ENCODE data around the gene TRIM15. TPM values are rescaled to one million over a fixed set of nuclear protein-coding genes. Genes with fewer than 3 reads are reported as not detected.

Gene TRIM15
- total and polyA plus RNA-seq, 10 of the 15 experiments (the other 5 are each of a cell fraction or from before 2014, with no cell fraction given) = 0.29 TPM; not detected in 9

DNA sequence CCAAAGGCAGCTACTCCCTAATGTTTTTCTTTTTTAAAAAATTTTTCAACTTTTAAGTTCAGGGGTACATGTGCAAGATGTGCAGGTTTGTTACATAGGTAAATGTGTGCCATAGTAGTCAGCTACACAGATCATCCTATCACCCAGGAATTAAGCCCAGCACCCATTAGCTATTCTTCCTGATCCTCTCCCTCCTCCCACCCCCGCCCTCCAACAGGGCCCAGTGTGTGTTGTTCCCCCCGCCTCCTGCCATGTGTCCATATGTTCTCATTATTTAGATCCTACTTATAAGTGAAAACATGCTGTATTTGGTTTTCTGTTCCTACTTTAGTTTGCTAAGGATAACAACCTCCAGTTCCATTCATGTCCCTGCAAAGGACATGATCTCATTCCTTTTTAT is 12.4 kb downstream of the TRIM15 start (continued):
- TF ChIP-seq ZBTB40 (IDR thresholded peaks at IDR 0.05; ENCODE audit: borderline replicate concordance) = no peak
- no peak for TF ChIP-seq STAT1 (conservative IDR thresholded peaks at IDR 0.05)

DNA sequence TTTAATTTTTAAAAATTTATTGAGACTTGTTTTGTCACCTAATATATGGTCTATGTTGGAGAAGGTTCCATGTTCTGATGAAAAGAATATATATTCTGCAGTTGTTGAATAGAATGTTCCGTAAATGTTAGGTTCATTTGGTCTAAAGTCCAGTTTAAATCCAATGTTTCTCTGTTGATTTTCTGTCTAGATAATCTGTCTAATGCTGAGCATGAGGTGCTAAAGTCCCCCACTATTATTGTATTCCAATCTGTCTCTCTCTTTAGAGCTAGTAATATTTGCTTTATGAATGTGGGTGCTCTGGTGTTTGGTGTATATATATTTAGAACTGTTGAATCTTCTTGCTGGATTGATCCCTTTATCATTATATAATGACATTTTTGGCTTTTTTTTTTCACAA is 15.5 kb downstream of the TRIM15 start:
- Histone ChIP-seq H3K9ac (ENCODE audit: control insufficient read depth, insufficient read depth, low read length) (no peak overlapping the region), H3K36me3 (ENCODE audit: control insufficient read depth in 2 of 2, insufficient read depth in 2 of 2, low read length in 1 of 2) (no peaks in the 10 kb centered on the region), H3K79me2 (ENCODE audit: control insufficient read depth, insufficient read depth, low read length) (no peaks in the 10 kb centered on the region), H2AFZ (ENCODE audit: control insufficient read depth, low read depth, low read length) (no peak overlapping the region), H3K9me3 (replicated peaks; ENCODE audit: control insufficient read depth, insufficient read depth, low read length) (peaks cover 6% of the 10 kb centered on the region; the same call in 2 of the 3 replicates), H3K4me3 (no peak overlapping the region), H3K4me2 (ENCODE audit: control insufficient read depth, insufficient read depth) (no peak overlapping the region), H3K27me3 (replicated peaks in 1 of 2; ENCODE audit: control insufficient read depth in 2 of 2, insufficient read depth in 2 of 2, low read length in 1 of 2) (no peaks in the 10 kb centered on the region), H4K20me1 (ENCODE audit: control insufficient read depth, insufficient read depth) (no peaks in the 10 kb centered on the region), H3K4me1 (ENCODE audit: control insufficient read depth, insufficient read depth, low read length) (no peaks in the 10 kb centered on the region), H3K27ac (ENCODE audit: control insufficient read depth, insufficient read depth) (no peak overlapping the region)
- no peak for TF ChIP-seq NRF1 (conservative IDR thresholded peaks at IDR 0.05; ENCODE audit: low read depth, low read length)
- TF ChIP-seq SPI1 (IDR thresholded peaks at IDR 0.05; ENCODE audit: borderline replicate concordance, insufficient read depth, low read depth, low read length) = no peak
- TF ChIP-seq, protein P1, sequence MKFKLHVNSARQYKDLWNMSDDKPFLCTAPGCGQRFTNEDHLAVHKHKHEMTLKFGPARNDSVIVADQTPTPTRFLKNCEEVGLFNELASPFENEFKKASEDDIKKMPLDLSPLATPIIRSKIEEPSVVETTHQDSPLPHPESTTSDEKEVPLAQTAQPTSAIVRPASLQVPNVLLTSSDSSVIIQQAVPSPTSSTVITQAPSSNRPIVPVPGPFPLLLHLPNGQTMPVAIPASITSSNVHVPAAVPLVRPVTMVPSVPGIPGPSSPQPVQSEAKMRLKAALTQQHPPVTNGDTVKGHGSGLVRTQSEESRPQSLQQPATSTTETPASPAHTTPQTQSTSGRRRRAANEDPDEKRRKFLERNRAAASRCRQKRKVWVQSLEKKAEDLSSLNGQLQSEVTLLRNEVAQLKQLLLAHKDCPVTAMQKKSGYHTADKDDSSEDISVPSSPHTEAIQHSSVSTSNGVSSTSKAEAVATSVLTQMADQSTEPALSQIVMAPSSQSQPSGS (IDR thresholded peaks at IDR 0.05; ENCODE audit: low read length) = no peak
- no peak for TF ChIP-seq FOS (IDR thresholded peaks at IDR 0.05; ENCODE audit: borderline replicate concordance, extremely low read depth, insufficient read length)
- TF ChIP-seq, protein P2, sequence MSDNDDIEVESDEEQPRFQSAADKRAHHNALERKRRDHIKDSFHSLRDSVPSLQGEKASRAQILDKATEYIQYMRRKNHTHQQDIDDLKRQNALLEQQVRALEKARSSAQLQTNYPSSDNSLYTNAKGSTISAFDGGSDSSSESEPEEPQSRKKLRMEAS (IDR thresholded peaks at IDR 0.05; ENCODE audit: low read depth, low read length) = no peak
- ChIA-PET RAD21 (ENCODE audit: unreplicated experiment) (no interaction called here), CTCF (no interaction called here), POLR2A (no interaction called here), SMC1A (ENCODE audit: uncharacterized antibody, unreplicated experiment) (no interaction called here)
- intact Hi-C loops (cut with micrococcal nuclease; ENCODE audit: unreplicated experiment) = no loop called here
- DNase-seq (ENCODE audit: low read depth, low spot score) (no peak), FAIRE-seq (no peak), ATAC-seq (no peak)
- 46% methylated on average over 1 of the region's 1 CpG for WGBS (ENCODE audit: insufficient coverage, insufficient replicate concordance, low lambda C conversion rate, missing lambda C conversion rate)
- no TSS peak for BruUV-seq (replicated peaks)
- in situ Hi-C loops (cut with MboI) = no loop called here

All from GM12878 (cell line).